GM10266 (cell line): Measurements from ENCODE around the gene NAALADL1.
"Not testable (repeated sequence)": the region's sequence is repeated elsewhere in the genome, so short reads cannot be mapped to it uniquely, and the experiment has no call there.

Experiments used
- DNase-seq: peaks from one replicate; pipeline ENCODE4 v3.0.0; 2012; ENCODE audit errors: extremely low spot score
- CTCF ChIP-seq: IDR thresholded peaks from 2 replicates; pipeline ENCODE4 v1.5.1; 2012; ENCODE audit warnings: mild to moderate bottlenecking, low read depth; ENCODE audit not compliant: control insufficient read depth, insufficient read depth; ENCODE audit errors: missing control alignments

Gene NAALADL1

GRCh38 chr11:65013130-65013887, 45.0 kb downstream of the NAALADL1 start:
- DNase-seq: peak; percentile 96
- TF ChIP-seq CTCF: peak; percentile 93

GRCh38 chr11:65008873-65009272, 49.5 kb downstream of the NAALADL1 start:
- TF ChIP-seq CTCF: no peak
- DNase-seq: no peak

GRCh38 chr11:65008016-65008415, 50.3 kb downstream of the NAALADL1 start:
- DNase-seq: no peak
- TF ChIP-seq CTCF: no peak

GRCh38 chr11:65003968-65004367, 54.4 kb downstream of the NAALADL1 start:
- DNase-seq: not testable (repeated sequence)

GRCh38 chr11:65003282-65003681, 55.1 kb downstream of the NAALADL1 start:
- no peak for DNase-seq
- no peak for TF ChIP-seq CTCF

GRCh38 chr11:65002706-65003105, 55.6 kb downstream of the NAALADL1 start:
- TF ChIP-seq CTCF: no peak
- DNase-seq: no peak

GRCh38 chr11:64999478-64999877, 58.9 kb downstream of the NAALADL1 start:
- DNase-seq: no peak
- no peak for TF ChIP-seq CTCF
